Neural crest cell (in vitro differentiated cells): ENCODE measurements around the gene CST3. TPM values are rescaled to one million over a fixed set of nuclear protein-coding genes. Genes with fewer than 3 reads are reported as not detected.

ENCODE experiments used
- DNase-seq: peaks from one replicate; pipeline ENCODE4 v3.0.0; 2021; ENCODE audit warnings: low read depth, mixed read lengths, low spot score
- H3K27ac Mint-ChIP-seq: one replicate; pipeline ENCODE4 v1.8.0; 2021; ENCODE audit warnings: mild to moderate bottlenecking, mixed read lengths; ENCODE audit not compliant: unreplicated experiment
- H3K27me3 Mint-ChIP-seq: 2 replicates; pipeline ENCODE4 v1.8.0; 2021; ENCODE audit warnings: low read depth, mild to moderate bottlenecking, mixed read lengths
- H3K36me3 Mint-ChIP-seq: 2 replicates; pipeline ENCODE4 v1.8.0; 2021; ENCODE audit warnings: low read depth, mild to moderate bottlenecking, mixed read lengths
- H3K4me1 Mint-ChIP-seq: 2 replicates; pipeline ENCODE4 v1.8.0; 2021; ENCODE audit warnings: mixed read lengths
- H3K4me3 Mint-ChIP-seq: one replicate; pipeline ENCODE4 v1.8.0; 2021; ENCODE audit warnings: mild to moderate bottlenecking, mixed read lengths
- H3K9me3 Mint-ChIP-seq: 2 replicates; pipeline ENCODE4 v1.8.0; 2021; ENCODE audit warnings: mixed read lengths
- CTCF ChIP-seq: fragments of 200-600 bp; sonication (generic); conservative IDR thresholded peaks from 2 replicates; pipeline ENCODE4 v1.5.0; 2021; ENCODE audit warnings: antibody characterized with exemption, mild to moderate bottlenecking
- total RNA-seq: library from RNA; stranded (reverse); gene quantifications from 2 replicates; pipeline ENCODE4 v1.2.1, GENCODE V29; 2021

CST3 gene
- total RNA-seq, 1 donor from 2014 or later, result 146 TPM

- Mint-ChIP-seq H3K4me1 (peaks cover 8% of the 10 kb centered on the region), H3K36me3 (no peaks in the 10 kb centered on the region), H3K27me3 (no peaks in the 10 kb centered on the region), H3K27ac (no peak overlapping the region), H3K9me3 (no peaks in the 10 kb centered on the region), H3K4me3 (no peak overlapping the region)
- no peak for DNase-seq
- TF ChIP-seq CTCF, result no peak
Measured at GRCh38 chr20:23607497-23608245, 30.1 kb downstream of the CST3 start.

- Mint-ChIP-seq H3K27me3 (no peaks in the 10 kb centered on the region), H3K4me1 (peaks cover 8% of the 10 kb centered on the region), H3K9me3 (no peaks in the 10 kb centered on the region), H3K4me3 (no peak overlapping the region), H3K36me3 (no peaks in the 10 kb centered on the region), H3K27ac (no peak overlapping the region)
- TF ChIP-seq CTCF, result peak; percentile 90
- peak; percentile 86 for DNase-seq
Measured at GRCh38 chr20:23606652-23607049, 31.1 kb downstream of the CST3 start.

- no peaks in the 10 kb centered on the region for H3K9me3 Mint-ChIP-seq
Measured at GRCh38 chr20:23605867-23606651, 31.7 kb downstream of the CST3 start, which contains the start of gene CST9. CST9 (minus strand) TSS chr20:23605917; CDS start chr20:23605864, 53 bp downstream.

GRCh38 chr20:23604306-23604705 lies 33.4 kb downstream of the CST3 start:
- Mint-ChIP-seq H3K36me3 (no peaks in the 10 kb centered on the region), H3K27me3 (no peaks in the 10 kb centered on the region), H3K4me1 (peaks cover 5% of the 10 kb centered on the region), H3K27ac (no peak overlapping the region), H3K9me3 (no peaks in the 10 kb centered on the region), H3K4me3 (no peak overlapping the region)
- DNase-seq, result no peak
- no peak for TF ChIP-seq CTCF

More at GRCh38 chr20:23605867-23606651, 31.7 kb downstream of the CST3 start, which contains the start of gene CST9:
- Mint-ChIP-seq H3K4me1 (peaks cover 8% of the 10 kb centered on the region), H3K27ac (no peak within 1 kb of the TSS), H3K27me3 (no peaks in the 10 kb centered on the region), H3K36me3 (no peaks in the 10 kb centered on the region), H3K4me3 (no peak within 1 kb of the TSS)
- no peak for DNase-seq
- no peak for TF ChIP-seq CTCF

GRCh38 chr20:23603321-23603720 lies 34.4 kb downstream of the CST3 start:
- no peak overlapping the region for H3K27ac Mint-ChIP-seq

More at GRCh38 chr20:23603321-23603720, 34.4 kb downstream of the CST3 start:
- Mint-ChIP-seq H3K4me3 (no peak overlapping the region), H3K4me1 (peaks cover 5% of the 10 kb centered on the region), H3K9me3 (no peaks in the 10 kb centered on the region), H3K27me3 (no peaks in the 10 kb centered on the region), H3K36me3 (no peaks in the 10 kb centered on the region)
- DNase-seq, result no peak
- no peak for TF ChIP-seq CTCF
